NCI-H2227 treated with DMSO at 0.1 percent for 48 hours (cell line): ENCODE data around the gene LILRB2.
"Not testable (repeated sequence)": the region's sequence is repeated elsewhere in the genome, so short reads cannot be mapped to it uniquely, and the experiment has no call there.

Experiments
- DNase-seq: peaks from one replicate; lab custom pipeline; 2025; lab: John Stamatoyannopoulos, UW

The LILRB2 gene

DNA sequence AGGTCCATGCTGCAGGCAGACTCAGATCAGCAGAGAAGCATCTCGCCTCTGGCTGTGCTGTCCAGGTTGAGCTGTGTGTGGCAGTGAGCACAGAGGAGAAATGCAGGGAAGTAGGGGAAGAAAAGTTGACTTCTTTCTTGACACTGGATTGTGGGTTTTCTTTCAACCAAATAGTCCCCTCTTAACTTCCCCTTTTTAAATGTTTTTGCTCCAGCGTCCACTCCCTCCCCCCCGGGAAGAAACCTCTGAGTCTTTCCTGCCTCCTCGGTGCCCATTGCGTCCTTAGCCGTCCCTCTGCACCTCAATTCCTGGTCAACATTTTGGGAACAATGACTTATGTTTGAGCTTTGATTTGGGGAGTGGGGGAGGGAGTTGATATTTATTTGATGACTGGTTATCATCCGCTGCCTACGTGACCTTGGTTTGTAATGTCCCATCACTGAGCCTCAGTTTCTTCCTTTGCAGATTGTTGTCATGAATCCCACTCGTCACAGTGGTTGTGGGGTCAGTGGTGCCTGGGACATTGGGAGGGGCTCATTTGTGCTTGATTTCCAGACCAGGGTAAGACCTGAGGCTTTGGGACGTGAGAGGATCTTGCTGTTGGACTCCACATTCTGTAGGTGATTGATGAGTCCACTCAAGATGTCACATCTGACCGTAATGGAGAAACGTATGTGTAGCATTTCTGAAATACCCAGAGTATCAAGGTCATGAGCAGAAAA, at the start of gene LILRB2:
TSS of gene LILRB2 (minus strand) at position 104 of the 722 bp plus-strand sequence. CDS start 614 bp downstream, outside the sequence.
- no peak for DNase-seq

DNA sequence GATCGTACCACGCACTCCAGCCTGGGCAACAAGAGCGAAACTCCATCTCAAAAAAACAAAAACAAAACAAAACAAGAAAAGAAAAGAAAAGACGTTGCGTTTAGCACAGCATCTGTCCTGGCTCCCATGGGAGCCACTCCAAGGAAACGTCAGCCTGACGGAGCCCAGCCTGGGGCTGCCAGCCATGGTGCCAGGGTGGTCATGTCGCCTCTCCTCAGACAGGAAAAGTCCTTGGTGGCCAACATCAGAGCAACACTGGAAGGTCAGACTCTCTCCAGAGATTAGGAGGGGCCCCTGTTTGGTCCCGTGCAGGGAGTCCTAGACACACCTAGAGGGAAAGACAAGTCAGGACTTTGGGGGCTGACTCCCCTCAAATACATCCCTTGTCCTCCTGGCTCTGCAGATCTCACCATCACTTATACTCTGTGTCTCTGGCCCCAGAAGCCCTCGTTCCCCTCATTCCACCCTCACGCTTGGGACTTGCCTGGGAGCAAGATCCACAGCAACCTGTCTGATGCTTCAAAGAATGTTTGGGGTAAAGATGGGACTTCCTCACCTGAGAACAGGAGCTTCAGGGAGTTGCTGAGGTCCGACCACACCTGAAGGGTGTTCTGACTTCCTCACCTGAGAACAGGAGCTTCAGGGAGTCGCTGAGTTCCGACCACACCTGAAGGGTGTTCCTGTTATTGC, 48.7 kb upstream of the LILRB2 start:
- DNase-seq: no peak

DNA sequence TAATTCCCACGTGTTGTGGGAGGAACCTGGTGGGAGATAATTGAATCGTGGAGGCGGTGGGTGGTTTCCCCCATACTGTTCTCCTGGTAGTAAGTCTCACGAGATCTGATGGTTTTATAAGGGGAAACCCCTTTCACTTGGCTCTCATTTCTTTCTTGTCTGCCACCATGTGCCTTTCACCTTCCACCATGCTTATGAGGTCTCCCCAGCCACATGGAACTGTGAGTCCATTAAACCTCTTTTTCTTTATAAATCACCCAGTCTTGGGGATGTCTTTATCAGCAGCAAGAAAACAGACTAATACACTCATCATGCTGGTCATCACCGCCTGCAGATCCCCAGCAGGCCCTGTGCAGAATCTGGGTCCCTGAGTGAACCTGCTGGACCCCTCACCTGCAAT, 47.9 kb upstream of the LILRB2 start:
- not testable (repeated sequence) for DNase-seq

DNA sequence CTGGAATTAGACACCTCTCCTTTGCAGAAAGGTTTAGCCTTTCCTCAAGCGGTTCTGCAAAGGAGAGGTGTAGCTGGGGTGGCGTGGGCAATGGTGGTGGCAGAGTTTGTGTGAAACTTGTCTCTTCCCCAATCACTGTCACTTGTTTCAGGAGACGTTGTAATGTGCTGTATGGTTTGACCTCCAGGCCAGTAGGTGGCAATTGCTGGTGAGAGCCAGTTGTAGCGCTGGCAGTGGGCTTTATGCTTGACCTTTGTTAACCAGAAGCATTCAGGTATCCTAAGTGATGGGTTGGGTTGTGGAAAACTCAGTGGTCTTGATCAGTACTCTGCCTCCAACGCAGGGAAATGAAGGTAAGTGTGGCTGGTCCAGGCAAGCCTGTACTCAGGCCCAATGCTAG, 44.7 kb upstream of the LILRB2 start:
- no peak for DNase-seq

DNA sequence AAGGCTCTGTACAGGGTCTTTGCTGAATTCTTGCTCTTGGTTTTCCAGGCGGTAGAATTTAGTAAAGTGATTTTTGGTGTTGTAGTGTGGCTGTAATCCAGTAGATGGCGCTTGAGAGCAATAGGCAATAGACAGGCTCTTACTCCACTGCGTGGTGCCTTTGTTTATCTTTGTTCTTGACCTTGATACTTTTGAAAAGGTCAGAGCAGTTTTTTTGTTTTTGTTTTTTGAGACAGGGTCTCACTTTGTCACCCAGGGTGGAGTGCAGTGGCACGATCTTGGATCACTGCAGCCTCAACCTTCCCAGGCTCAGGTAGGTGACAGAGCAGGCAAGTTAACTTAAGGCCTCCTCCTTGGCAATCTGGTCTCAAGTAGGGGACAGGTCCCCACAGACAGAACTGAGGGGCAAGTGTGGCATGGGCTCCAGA, 44.3 kb upstream of the LILRB2 start:
- peak; percentile 72 for DNase-seq

DNA sequence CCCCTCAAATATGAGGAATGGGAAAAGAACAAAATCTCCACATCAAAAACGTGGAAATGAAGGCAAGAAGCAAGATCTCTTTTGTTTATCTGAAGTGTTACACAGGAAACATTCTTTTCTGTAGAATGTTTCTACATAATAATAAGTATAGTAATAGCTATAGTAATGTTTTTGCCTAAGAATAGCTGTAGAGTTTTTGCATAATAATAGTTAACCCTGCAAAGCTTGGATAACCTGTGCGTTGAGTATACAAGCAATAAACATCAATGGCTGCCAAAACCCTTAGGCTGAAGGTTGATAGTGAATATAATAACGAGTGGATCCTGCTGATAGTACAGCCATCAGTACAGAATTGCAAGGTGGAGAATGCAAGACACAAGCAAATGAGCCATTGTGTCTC, 43.2 kb upstream of the LILRB2 start:
- no peak for DNase-seq

DNA sequence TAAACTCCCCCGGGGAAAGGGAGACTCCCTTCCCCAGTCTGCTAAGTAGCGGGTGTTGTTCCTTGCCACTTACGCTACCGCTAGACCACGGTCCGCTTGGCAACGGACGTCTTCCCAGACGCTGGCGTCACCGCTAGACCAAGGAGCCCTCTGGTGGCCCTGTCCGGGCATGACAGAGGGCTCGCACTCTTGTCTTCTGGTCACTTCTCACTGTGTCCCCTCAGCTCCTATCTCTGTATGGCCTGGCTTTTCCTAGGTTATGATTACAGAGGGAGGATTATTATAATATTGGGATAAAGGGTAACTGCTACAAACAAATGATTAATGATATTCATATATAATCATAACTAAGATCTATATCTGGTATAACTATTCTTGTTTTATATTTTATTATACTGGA, 42.0 kb upstream of the LILRB2 start:
- DNase-seq: not testable (repeated sequence)

DNA sequence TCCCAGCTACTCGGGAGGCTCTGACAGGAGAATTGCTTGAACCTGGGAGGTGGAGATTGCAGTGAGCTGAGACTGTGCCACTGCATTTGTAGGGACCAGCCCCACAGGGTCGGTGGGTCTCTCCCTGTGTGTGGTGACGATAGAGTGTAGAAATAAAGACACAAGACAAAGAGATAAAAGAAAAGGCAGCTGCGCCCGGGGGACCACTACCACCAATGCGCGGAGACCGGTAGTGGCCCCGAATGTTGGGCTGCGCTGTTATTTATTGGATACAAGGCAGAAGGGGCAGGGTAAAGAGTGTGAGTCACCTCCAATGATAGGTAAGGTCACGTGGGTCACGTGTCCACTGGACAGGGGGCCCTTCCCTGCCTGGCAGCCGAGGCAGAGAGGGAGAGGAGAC, 41.4 kb upstream of the LILRB2 start:
- DNase-seq: not testable (repeated sequence)

DNA sequence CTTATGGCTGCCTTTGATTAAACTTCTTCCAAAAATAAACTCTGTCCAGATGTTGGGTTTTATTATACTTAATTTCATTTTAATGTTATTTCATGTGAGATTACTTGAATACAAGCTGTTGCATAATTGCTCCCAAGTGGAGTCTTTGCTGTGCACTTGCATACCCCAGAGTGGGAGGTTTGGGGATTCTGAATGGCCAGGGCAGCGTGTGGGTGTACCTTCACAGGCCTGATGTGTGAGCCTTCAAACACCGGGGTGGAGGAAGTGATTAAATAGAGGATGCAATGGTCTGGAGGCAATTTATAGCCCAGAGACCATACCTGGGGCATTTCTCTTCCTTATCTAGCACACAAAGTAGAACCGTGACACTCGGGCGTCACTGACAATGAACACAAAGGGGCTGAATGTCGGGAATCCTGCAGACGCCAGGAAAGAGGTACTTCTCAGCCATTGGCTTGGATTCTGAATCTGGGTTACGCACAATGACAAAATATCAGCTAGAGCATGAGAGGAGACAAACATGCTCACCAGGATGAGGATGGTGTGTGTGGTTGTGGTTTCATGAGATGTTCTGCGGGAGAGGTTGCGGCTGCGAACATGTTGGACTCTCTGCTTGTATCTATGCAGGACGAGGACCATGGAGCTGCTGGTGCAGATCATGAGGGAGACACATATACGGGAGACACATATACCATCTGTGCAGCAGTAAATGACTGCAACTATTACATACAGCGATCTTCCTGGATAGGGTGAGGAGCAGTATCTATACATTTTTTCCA, 39.2 kb upstream of the LILRB2 start:
- no peak for DNase-seq

DNA sequence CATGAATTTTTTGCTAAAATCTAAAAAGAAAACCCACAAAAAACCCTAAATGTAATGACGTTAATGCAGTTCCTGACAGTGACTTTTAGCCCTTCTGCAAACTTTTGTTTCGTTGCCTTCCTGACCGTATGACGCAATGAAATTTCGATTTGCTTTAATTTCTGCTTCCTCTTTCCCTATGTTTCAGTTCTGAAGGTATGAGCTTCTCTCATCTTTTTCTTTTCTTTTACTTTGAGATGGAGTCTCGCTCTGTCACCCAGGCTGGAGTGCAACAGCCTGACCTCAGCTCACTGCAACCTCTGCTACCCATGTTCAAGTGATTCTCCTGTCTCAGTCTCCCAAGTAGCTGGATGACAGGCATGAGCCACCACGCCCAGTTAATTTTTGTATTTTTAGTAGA, 38.1 kb upstream of the LILRB2 start:
- no peak for DNase-seq

DNA sequence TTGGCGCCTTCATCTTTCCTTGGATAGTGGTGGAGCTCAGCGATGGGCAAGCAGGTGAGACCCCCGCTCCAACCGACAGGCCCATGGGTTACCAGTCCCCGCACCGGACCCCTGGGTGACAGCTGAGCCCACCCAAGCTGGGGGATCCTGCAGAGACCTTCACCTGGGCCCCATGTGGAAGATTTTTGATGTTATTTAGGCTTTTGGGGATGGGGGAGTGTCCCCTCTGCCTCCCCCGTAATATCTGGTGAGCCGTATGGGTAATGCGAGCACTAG, 37.0 kb upstream of the LILRB2 start:
- DNase-seq: no peak

DNA sequence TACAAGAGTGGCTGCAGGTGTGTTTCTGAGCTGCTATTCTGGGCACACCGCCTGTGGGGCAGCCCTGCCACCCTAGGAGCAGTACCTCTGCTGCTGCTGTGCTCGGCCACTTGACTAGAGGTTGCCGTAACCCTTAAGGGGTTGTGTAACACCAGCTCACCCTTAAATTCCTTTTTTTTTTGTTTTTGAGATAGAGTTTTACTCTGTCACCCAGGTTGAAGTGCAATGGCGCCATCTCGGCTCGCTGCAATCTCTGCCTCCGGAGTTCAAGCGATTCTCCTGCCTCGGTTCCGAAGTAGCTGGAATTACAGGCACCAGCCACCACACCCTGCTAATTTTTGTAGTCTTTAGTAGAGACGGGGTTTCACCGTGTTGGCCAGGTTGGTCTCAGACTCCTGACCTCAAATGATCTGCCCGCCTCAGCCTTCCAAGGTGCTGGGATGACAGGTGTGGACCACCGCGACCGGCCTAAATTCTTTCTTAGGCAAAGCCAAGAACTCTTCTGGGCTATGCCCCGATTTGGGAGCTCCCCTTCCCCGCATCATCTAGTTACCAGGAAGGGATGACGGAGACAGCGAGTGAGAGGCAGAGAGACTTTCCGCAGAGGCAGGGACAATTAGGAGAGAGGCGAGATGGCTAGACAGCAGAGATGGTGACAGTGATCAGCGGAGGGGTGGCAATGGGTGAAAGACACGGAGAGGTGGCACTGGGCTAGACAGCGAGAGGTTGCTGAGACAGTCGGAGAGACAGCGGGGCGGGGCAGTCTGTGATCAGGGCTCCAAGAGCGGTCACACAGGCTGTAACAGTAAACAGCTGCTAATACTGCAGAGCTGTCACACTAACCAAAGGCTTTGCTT, 36.4 kb upstream of the LILRB2 start:
- peak; percentile 6 for DNase-seq

DNA sequence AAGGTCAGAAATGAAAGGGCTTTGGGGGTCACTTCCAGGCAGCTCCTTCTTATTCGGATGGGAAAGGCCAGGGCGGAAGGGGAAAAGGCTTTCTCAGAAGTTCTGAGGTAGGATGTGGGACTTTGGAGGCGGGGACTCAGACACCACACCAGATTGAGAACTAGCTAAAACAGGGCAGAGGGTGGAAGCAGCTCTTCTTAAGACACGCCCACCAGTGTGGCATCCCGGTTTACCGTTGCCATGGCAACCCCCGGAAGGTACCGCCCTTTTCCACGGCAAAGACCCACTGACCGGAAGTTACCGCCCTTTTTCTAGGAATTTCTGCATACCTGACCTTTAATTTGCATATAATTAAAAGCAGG, 35.8 kb upstream of the LILRB2 start:
- peak; percentile 20 for DNase-seq

DNA sequence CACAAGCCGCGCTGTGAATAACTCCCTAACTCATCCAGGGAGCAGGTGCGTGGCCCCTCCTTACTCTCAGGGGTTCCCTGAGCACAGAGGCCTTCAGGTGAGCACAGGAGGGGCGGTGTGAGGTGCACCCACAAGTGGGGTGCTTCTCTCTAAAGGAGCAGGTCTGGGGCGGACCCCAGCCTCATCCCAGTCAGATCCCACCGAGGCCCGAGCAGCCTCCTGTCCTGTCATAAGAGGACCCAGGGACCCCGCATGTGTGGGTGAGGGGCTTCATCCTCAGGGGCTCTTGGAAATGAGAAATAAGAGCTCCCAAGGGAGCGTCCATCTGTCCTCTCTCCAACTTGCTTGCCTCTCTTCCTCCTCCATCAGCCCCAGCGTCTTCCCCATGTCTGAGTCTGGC, 35.0 kb upstream of the LILRB2 start:
- DNase-seq: no peak

DNA sequence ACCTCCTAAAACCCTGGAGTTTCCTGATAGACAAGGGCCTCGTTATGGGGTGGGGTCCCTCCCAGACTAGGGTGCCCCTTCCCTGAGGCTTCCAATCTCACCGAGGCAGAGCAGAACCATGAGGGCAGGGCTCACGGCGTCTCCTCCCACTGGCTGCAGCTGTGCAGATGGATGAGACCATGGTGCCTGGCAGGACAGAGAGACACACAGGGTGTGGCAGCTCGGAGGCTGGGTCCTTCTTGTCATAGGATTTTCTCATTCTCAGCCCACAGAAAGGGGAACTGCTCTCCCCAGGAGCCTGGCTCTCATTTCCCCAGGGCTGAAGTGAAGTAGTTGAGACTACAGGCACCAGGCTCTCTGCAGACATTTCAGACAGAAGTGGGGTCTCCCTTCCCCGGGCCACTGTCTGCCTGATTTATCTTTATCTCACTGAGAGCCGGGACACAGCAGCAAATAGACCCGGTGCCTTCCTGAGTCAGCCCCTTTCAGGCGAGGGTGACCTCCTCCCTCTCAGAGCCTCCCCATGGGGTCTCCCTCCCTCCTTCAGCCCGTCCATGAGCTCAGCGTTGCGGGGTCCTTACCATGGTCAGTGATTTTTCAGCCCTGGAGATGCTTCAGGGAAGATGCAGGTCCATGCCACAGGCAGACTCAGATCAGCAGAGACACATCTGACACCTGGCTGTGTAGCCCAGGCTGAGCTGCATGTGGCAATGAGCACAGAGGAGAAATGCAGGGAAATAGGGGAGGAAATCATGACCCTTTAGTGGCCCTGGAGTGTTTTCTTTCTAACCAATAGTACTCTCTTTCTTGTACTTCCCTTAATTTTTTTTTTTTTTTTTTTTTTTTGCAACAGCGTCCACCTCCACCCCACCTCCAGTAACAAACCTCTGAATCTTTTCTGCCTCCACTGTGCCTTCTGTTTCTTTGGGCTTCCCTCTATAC, 31.8 kb upstream of the LILRB2 start, which contains the start of gene LILRA5:
TSS of gene LILRA5 (minus strand) at position 731 of the 942 bp plus-strand sequence. CDS start at position 584, 147 bp downstream.
- DNase-seq: no peak

DNA sequence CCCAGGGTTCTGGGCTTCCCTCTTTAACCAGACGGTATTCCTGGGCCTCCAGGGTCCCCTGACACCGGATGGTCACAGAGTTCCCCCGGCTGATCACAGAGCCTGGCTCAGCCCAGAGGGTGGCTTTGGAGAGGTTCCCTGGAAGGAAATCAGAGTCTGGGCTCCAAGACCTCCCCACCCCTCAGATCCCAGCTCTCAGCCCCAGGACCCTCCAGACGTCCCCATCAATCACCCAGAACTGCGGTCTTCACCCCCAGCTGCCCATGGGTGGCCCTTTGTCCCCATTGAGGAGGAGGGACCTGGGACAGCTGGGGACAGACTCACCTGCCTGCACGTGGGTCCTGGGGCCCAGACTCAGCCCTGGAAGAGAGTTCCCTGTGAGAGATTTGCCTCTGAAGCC, 31.1 kb upstream of the LILRB2 start:
- DNase-seq: no peak

DNA sequence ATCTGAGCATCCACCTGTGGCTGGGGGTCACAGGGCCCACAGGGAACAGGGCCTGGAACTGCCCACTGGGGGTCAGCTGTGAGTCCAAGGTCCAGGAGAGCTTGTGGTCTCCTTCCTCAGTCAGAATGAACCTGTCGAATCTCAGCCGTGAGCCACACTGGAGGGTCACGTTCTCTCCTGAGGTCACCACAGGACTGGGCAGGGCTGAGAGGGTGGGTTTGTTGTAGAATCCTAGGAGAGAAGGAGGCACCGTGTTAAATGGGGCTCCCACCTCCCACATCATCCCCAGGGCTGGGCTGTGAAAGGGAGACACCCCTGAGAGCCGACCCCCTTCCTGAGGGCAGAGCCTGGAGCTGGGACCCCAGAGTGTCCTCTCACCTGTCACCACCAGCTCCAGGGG, 30.6 kb upstream of the LILRB2 start:
- DNase-seq: no peak

DNA sequence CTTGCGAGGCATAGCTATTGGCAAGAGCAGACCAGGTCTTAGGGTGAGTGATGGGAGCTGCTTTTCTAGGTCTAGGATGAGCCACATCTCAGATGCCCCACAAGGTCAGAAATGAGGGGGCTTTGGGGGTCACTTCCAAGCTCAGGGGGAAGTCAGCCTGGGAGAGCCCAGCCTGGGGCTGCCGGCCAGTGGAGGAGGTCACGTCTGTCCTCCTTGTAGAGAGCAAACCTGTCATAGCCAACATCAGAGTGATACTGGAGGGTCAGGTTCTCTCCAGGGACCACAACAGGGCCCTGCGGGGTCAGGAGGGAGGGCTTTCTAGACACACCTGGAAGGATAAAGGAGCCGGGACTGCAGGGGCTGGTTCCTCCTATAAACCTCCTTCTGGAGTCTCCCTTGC, 29.6 kb upstream of the LILRB2 start:
- DNase-seq: no peak

DNA sequence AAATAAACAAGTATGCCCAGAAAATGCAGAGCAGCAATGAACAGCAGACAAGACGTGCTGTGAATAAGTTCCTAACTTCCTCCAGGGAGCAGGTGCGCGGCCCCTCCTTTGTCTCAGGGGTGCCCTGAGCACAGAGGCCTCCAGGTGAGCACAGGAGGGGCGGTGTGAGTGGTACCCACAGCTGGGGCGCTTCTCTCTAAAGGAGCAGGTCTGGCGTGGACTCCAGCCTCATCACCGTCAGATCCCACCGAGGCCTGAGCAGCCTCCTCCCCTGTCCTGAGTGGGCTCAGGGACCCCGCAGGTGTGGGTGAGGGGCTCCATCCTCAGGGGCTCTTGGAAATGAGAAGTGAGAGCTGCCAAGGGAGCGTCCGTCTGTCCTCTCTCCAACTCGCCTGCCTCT, 28.9 kb upstream of the LILRB2 start:
- DNase-seq: no peak

DNA sequence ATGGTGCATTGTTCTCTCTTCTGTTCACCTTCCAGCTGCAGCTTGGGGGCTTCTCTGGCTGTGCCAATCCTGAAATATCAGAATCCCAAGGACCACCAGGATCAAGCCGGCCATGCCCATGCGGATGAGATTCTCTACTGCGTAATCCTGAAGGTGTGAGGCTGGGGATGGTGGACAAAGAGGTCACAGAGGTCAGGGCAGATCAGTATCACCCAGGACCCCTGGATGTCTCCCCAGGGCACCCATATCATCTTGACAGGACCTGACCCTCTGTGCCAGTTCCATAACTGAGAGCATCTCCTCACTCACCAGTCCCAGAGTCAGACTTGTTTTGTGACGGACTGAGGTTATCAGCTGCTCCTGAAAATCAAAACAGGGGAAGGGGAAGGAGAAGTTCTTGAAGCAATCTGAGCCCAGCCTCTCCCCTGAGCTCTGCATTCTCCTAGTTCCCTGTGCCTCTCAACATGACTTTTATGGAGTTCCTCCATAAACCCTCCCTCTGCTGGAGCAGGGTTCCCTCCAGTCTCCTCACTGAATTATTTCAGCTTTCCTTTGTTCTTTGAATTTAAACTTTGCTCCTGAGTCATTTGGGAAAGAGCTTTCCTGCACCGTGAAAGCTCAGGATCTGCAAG, 26.6 kb upstream of the LILRB2 start:
- DNase-seq: no peak

DNA sequence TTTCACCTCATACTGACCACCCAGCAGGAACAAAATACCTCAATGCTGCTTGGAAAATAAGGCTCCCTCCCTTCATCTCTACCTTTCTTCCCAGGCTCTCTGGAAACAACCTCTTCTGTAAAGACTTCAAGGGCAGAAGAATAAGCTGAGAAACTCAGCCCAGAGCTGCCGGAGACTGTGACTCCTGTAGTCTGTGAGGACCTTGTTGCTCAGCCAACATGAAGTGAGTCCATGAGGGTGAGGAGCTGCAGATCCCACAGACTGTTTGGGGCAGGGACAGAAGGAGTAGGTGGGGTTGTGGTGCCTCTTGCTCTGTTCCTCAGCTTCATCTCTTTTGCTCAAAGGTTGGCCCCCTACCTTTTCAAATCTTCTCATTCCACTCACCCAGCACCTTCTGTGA, 24.2 kb upstream of the LILRB2 start:
- DNase-seq: no peak
